HTR-8/SVneo (cell line): ENCODE data around the gene KNTC1.
"Not testable (repeated sequence)": the region's sequence is repeated elsewhere in the genome, so short reads cannot be mapped to it uniquely, and the experiment has no call there.

Experiments
- DNase-seq: peaks from one replicate; pipeline ENCODE4 v3.0.0; 2011; ENCODE audit warnings: low spot score, mixed read lengths; ENCODE audit not compliant: insufficient read length
- FAIRE-seq: peaks from 2 replicates; lab custom pipeline; 2011; peaks lifted over from hg19 to GRCh38; lab: Jason Lieb, UNC

The KNTC1 gene

DNA sequence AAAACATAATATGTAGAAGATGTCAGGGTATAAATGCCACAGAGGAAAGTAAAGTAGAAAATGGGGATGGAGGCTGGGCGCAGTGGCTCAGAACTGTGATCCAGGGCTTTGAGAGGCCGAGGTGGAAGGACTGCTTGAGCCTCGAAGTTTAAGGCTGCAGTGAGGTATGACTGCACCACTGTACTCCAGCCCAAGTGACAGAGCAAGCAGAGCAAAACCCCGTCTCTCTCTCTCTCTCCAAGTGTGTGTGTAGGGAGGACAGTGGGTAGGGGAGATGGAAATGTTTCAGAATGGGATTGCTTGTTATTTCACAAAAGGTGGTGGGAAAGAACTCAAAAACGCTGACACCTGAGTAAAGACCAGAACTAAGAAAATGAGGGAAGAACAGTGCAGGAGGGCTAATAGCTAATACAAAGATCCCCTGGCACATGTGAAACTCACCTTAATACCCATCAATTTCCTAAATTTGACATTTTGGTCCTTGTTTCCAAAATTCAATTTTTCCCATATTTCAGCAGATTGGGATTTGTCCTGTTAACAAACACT is 20.6 kb upstream of the KNTC1 start:
- FAIRE-seq (no peak), DNase-seq (no peak)

DNA sequence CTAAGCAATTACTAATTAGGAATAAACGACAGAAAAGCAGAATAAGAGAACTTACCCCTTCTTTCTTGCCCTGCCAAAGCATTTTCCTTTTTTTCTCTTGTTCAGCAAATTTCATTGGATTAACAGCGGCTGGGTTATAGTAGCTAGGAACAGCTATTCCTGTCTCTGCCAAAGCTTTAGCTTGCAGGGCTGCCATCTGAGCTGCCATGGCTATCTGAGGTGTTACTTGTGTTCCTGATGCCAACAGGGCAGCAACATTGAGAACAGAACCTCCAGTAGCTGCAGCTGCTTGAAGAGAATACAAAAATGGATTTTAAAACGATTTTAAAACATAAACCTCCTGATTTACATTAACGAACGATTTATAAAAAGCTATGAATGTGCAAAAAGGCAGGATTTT is 18.9 kb upstream of the KNTC1 start:
- no peak for DNase-seq
- no peak for FAIRE-seq

DNA sequence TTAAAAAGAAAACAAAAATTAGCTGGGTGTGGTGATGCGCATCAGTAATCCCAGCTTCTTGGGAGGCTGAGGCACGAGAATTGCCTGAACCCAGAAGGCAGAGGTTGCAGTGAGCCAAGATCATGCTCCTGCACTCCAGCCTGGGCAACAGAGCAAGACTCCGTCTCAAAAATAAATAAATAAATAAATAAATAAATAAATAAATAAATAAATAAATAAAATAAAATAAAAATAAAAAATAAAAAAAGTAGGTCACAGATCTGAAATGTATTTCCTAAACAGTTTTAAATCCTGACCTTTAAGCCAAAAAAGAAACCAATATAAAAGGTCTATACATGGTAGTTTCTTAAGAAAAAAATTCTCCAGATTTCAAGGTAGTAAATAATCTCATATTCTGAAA is 14.0 kb upstream of the KNTC1 start:
- FAIRE-seq, DNase-seq: not testable (repeated sequence)

DNA sequence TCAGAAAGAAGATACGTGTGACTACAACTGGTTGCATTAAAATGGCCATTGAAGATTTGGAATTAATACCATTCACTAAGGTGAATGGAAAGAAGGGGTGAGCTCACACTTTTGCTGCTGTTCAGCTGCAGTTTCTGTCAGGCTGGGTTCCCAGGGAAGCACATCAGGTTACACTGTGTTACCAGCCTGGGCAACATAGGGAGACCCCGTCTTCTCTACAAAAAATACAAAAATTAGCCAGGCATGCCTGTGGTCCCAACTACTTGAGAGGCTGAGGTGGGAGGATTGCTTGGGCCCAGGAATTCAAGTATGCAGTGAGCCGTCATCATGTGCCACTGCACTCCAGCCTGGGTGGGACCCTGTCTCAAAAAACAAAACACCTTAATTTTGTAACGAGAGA is 13.4 kb upstream of the KNTC1 start:
- FAIRE-seq (no peak), DNase-seq (no peak)

DNA sequence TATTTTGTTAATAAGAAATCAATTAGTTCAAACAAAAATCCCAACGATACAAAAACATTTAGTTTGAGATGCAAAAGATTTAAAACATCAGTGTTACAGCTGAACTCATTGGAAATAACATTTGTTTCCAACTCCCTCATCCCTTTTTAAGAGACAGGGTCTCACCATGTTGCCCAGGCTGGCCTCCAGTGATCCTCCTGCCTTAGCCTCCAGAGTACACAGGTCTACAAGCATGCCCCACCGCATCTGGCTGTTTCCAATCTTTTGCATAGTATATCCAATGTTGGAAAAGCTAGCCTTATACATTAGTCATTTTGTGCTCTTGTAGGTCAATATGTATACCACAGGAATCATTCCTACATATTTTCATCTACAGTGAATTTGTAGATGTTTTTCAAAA is 11.8 kb upstream of the KNTC1 start:
- FAIRE-seq = no peak
- DNase-seq = no peak

DNA sequence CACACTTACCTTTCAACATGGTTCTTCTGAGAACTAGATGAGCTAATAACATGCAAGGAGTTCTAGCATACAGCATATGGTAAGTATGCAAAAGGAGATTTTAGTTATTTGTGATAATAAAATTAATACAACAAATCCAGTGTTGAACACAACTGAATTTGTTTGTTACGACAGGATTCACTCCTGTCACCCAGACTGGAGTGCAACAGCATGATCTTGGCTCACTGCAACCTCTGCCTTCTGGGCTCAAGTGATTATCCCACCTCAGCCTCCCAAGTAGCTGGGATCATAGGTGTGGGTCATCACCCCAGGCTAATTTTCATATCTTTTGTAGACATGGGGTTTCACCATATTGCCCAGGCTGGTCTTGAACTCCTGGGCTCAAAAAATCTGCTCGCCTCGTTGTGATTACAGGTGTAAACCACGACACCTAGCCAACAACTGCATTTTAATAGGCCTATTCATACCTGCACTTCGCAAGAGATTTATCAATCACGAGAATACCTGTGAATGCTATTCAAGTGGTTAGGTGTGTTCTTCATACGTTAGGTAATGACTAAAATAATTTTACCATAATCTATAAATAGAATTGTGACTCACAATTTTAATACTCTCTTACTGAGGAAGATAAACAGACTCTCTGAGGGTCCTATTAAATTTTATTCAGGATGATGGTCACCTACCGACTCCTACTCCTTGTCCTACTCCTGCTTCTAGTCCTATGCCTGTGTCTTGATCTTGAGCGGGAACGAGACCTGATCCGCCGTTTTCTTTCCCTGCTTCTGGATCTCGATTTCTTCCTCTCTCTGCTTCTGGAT is 10.3 kb upstream of the KNTC1 start:
- DNase-seq (no peak), FAIRE-seq (no peak)

DNA sequence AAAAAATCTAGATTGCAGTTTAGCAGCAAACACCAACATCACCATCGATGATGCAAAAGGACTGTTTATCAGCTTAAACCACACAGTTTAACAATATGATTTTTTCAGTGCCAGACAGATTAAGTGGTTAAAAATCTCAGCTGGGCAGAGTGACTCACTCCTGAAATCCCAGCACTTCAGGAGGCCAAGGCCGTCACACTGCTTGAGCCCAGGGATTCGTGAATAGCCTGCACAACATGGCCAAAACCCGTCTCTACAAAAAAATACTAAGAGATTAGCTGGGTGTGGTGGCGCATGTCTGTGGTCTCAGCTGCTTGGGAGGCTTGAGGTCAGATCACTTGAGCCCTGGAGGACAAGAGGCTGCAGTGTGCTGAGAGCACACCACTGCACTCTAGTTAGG is 9.2 kb upstream of the KNTC1 start:
- no peak for DNase-seq
- no peak for FAIRE-seq

DNA sequence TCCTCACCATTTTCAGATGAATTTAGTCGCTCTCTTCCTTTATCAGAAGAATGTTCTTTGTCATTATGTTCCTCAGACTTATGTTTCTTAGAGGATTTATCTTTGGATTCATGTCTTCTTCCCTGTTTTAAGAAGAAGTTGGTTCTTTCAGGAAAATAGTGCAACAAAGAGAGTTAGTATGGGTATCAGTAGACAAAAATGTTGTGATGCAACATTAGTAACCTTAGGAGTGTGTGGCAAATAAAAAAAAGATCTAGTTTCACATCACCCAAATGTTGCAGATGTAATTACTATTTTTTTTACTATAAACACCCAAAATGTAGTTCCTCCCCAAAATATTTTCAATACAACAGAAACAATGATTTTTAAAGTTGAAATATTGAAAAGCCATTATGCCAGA is 8.1 kb upstream of the KNTC1 start:
- DNase-seq (no peak), FAIRE-seq (no peak)

DNA sequence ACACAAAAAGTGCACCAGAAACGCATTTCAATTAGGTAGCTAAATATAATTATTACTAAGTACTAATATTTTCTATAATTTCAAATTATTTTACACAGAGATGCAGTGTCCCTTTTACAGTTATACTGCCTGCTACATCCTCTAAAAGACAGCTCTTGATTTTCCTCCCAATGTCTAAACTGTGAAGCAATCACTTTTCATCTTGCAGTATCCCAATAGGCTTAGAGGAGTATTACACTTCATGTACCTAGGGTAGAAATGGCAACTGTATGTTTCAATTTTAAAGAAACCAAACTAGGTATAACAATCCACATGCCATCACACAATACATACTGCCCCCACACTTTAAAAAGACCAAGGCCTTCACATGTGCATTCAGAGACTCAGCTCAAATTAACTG is 7.6 kb upstream of the KNTC1 start:
- DNase-seq = no peak
- no peak for FAIRE-seq

DNA sequence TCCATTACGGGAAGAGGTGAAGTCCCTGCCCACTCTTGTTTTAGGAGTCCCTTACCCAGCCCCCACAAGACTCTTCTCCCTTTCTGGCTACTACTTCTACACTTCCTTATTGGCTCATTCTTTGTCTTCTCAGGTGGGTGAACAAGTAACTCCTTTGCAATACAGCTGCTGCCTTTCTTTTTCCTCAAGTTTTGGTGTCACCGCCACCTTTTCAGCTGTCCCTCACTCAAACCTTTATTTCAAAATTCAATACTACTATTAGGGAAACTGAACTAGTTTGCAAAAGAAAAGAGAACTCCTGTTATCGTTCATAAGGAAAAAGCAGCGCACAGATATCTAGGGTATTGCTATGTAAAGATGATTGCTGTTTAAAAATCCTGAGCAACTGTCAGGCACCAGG is 6.4 kb upstream of the KNTC1 start:
- FAIRE-seq (no peak), DNase-seq (no peak)

DNA sequence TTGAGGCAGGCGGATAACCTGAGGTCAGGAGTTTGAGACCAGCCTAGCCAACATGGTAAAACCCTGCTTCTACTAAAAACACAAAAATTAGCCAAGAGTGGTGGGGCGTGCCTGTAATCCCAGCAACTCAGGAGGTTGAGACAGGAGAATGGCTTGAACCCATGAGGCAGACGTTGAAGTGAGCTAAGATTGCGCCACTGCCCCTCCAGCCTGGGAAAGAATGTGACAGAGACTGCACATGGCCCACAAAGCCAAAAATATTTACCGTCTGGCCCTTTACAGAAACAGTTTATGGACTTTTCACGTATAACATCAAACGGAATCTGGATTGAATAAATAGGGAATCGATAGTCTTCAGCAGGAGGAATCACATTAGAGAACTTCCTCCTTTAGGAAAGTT is 3.8 kb upstream of the KNTC1 start:
- no peak for DNase-seq
- FAIRE-seq = no peak

DNA sequence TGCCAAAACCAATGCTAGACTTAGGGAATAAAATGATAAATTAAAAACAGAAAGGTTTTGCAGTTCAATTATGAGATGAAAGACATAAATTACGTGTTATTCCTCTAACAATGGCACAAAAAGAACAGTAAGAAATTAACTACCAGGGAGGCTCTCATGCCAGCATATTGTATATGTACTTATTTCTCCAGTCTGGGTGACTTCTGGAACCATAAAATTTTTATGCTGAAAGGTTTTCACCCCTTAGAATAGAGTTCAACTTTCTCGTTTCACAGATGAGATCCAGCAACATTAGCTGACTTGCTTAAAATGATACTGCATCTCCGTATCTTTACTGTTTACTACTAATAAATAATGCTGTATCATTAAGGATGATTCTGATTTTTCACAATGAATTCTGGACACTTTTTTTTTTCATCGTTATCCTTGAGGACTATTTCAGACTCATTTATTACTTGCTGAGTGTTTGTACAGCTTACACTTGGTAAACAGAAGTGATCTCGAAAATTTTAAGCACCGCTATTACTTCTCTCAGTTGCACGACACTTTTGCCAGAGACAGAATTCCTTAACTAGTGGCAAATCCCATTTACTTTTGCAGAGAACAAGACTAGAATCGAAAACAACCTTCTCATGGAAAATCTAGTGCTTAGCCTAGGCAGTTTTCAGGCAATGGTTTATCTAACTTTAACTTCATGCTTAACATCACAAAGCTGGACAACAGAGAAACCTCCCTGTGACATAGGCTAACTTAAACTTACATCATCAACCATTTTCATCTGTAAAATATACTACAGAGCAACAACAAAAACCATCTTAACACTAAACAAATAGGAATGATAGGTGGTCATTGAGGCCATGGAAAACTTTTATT is 3.0 kb upstream of the KNTC1 start:
- FAIRE-seq (no peak), DNase-seq (no peak)

DNA sequence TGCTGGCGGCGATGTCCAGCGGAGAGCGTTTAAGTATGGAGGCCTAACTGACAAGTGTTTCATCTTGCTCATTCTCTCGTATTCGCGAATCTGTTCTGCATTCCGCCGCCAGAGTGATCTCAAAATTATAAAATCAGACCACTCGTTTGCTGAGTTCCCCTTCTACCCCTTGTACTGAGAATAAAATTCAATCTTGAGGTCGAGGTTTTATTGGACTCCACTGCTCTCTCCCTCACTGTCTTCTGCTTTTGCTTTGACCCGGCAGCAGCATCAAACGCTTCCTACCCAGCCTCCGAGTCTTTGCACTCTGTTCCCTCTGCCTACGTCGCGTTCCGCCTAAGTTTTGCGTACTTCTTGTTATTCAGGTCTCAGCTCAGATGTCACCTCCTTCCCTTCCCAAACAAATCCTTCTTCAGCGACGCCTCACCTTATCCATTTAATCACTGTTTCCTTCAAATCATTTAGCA is 462 bp downstream of the KNTC1 start:
- DNase-seq = peak; percentile 11
- FAIRE-seq = no peak

DNA sequence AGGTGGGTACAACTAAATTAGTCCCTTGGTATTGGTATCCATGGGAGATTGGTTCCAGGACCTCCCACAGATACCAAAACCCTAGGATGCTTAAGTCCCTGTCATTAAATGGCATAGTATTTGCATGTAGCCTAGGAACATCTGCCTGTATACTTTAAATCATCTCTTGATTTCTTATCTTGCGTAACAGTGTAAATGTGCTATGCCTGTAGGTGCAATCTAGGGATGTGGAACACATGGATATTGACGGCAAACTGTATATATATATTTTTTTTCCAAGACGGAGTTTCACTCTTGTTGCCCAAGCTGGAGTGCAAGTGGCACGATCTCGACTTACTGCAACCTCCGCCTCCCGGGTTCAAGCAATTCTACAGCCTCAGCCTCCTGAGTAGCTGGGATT is 1.5 kb downstream of the KNTC1 start:
- FAIRE-seq (no peak), DNase-seq (no peak)

DNA sequence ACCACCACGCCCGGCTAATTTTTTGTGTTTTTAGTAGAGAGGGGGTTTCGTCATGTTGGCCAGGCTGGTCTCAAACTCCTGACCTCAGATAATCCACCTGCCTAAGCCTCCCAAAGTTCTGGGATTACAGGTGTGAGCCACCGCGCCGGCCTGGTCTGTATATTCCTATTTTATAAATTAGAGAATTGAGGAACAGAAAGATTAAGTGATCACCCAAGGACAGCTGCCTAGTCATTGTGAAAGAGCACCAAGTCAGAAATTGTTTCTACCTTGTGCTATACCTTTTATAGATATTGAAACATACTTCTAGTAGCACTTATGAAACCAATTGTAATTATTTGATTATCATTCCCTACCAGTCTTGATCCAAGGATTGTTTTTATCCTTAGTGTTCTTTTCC is 1.9 kb downstream of the KNTC1 start:
- no peak for DNase-seq
- FAIRE-seq = no peak

DNA sequence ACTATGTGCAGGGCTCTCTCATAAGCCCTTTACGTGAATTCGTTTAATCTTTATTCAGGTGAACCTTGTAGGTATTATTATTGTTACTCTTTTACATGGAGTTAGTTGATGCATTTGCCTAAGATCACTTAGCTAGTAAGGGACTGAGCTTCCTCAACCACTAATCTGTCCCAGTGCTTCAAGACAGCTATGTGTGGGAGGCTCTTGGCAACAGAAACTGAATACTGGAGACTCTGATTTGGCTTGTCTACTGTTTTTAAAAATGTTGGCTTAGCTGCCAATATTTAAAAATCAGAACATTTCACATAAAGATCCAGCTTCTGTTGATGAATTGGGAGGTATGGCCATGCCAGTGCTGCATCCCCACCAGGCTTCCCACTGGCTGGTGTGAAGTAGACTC is 6.8 kb downstream of the KNTC1 start:
- DNase-seq = no peak
- no peak for FAIRE-seq

DNA sequence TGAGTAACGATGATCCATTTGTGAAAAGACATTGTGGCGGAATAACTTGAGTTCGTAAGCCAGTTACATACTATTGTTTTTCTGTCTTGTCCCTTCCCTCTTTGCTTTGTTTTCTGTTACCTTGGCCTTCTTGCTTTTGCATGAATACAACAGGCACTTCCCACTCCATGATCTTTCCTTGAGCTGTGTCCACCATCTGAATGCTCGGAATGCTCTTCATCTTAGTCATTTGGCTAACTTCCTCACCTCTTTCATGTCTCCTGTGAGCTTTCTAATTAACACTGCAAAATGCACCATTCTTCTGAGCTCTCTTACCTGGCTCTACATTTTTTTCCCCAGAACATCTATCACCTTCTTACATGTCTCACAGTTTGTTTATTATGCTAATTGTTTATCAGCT is 10.0 kb downstream of the KNTC1 start:
- FAIRE-seq = no peak

DNA sequence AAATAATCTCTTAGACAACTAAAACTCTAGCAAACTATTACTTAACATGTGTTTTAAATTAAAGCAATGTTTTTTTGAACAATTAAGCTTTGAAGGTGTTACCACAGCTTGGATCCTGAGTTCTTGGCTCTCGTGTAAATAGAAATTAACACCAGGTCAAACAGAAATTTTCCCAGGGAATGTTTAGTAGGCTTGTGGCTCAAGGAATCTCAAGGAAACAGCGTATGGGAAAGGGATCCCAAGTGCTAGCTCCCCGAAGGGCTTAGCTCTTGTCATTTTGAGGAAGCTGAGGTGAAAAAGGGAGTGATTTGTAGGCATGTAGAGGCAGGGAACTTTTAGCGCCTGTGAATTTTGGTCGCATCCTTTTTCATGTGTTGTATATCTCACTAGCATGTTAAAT is 11.4 kb downstream of the KNTC1 start:
- FAIRE-seq (no peak), DNase-seq (no peak)

More for the DNA sequence above, 10.0 kb downstream of the KNTC1 start:
- DNase-seq = no peak

DNA sequence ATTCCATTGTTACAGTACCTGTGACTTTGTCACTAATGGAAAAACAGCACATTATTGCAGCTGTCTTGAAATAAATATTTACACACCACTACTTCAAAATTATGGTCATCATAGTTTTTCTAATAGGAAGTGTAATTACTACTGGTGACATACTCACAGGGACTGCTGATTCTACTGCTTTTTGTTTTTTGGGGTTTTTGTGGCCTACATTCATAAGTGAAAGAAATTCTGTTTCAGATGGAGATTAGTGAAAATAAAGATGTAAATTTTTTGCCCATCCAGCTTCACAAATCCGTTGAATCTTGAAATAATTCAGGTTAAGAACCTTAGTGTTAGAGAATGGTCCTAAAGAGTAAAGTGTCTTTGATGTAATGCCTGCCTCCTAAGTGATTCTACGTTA is 17.5 kb downstream of the KNTC1 start:
- FAIRE-seq (no peak), DNase-seq (no peak)

DNA sequence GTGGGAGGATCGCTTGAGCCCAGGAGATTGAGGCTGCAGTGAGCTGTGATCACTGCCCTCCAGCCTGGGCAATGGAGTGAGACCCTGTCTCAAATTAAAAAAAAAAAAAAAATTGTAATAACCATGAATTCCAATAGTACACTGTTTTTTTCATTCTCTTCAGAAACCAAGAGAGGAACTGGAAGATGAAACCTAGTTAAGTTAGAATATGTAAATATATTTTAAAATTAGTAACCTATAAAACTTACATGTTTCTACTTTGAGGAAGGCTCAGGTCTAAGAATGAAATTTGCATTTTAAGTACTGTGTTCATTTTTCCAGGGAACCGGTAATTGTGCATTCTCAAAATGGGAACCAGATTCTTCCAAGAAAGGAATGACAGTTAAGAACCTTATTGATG is 18.8 kb downstream of the KNTC1 start:
- no peak for DNase-seq

DNA sequence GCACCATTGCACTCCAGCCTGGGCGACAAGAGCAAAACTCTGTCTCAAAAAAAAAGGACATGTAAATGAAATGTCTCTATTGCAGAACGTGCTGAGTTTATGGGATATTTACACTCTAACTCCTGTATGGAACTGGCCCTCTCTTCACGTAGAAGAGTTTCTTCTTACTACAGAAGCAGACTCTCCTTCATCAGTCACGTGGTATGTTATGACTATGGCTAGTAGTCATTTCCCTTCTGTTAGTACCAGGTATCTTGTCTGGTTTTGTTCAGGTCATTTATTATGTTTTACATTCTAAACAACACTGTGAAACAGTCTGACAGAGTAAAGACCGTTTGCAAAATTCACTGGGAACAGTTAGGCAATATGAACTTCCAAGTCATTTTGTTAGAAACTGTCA is 20.3 kb downstream of the KNTC1 start:
- DNase-seq = no peak
- no peak for FAIRE-seq

More for the DNA sequence above, 18.8 kb downstream of the KNTC1 start:
- FAIRE-seq = no peak
